Measurements from ENCODE around the gene FRMD8. TPM values are rescaled to one million over a fixed set of nuclear protein-coding genes. Genes with fewer than 3 reads are reported as not detected.

The FRMD8 gene
- total RNA-seq, 1 experiment from 2014 or later: 68.3 TPM

GRCh38 chr11:65424205-65425104 is 38.0 kb downstream of the FRMD8 start:
- intact Hi-C loops (cut with micrococcal nuclease): no loop called here
- no peak for TF ChIP-seq EZH2 (IDR thresholded peaks at IDR 0.05; ENCODE audit: low read length, unreplicated experiment)
- no peak for TF ChIP-seq CTCF (conservative IDR thresholded peaks at IDR 0.05; ENCODE audit: low read depth, low read length)
- TF ChIP-seq EZH2phosphoT487 (IDR thresholded peaks at IDR 0.05; ENCODE audit: borderline replicate concordance, low read length): no peak
- H3K4me3 ChIP-seq (ENCODE audit: low read length): peak overlapping the region; percentile 93
- CTCF ChIA-PET: no interaction called here
- peaks cover 65% of the 10 kb centered on the region for H4K20me1 ChIP-seq (ENCODE audit: low read length)
- peaks cover 68% of the 10 kb centered on the region for H3F3A ChIP-seq (ENCODE audit: low read length, unreplicated experiment)
- H2AFZ ChIP-seq (ENCODE audit: low read length): no peak overlapping the region
- H3K9me2 ChIP-seq (replicated peaks; ENCODE audit: low read length): no peaks in the 10 kb centered on the region
- H3K4me1 ChIP-seq (ENCODE audit: insufficient read depth, low read length): peaks cover 42% of the 10 kb centered on the region
- ATAC-seq (no peak), DNase-seq (peak; percentile 42)
- H3K27ac ChIP-seq (ENCODE audit: low read length): peak overlapping the region; percentile 99
- peak overlapping the region; percentile 97 for H3K9ac ChIP-seq (ENCODE audit: low read length)
- no peaks in the 10 kb centered on the region for H3K9me3 ChIP-seq (ENCODE audit: low read length)
- peaks cover 88% of the 10 kb centered on the region for H3K79me2 ChIP-seq (ENCODE audit: low read length)
- POLR2A ChIA-PET (ENCODE audit: unreplicated experiment): interaction anchor here (0.6 to 1.1 kb wide), 6 partner anchors 45 to 645 kb away, joined by 3 to 6 read pairs (median 4); partner anchors contain the start of gene MALAT1
- peaks cover 37% of the 10 kb centered on the region for H3K36me3 ChIP-seq (ENCODE audit: low read depth, low read length)
- peak overlapping the region; percentile 97 for H3K4me2 ChIP-seq (ENCODE audit: low read length)
- no TSS peak for BruUV-seq (replicated peaks)
- no peaks in the 10 kb centered on the region for H3K27me3 ChIP-seq (ENCODE audit: low read length)

- CTCF ChIA-PET: no interaction called here
- no peaks in the 10 kb centered on the region for H3K27me3 ChIP-seq (ENCODE audit: low read length)
- peak overlapping the region; percentile 99 for H3K27ac ChIP-seq (ENCODE audit: low read length)
- peaks cover 72% of the 10 kb centered on the region for H4K20me1 ChIP-seq (ENCODE audit: low read length)
- H3K4me1 ChIP-seq (ENCODE audit: insufficient read depth, low read length): peaks cover 37% of the 10 kb centered on the region
- intact Hi-C loops (cut with micrococcal nuclease): no loop called here
- TF ChIP-seq CTCF (conservative IDR thresholded peaks at IDR 0.05; ENCODE audit: low read depth, low read length) (0 out of 2 replicates have a peak, but pooled peaks have one; percentile 6), EZH2phosphoT487 (IDR thresholded peaks at IDR 0.05; ENCODE audit: borderline replicate concordance, low read length) (no peak), EZH2 (IDR thresholded peaks at IDR 0.05; ENCODE audit: low read length, unreplicated experiment) (no peak)
- DNase-seq (peak; percentile 77), ATAC-seq (no peak)
- H3K4me2 ChIP-seq (ENCODE audit: low read length): peak overlapping the region; percentile 97
- H3F3A ChIP-seq (ENCODE audit: low read length, unreplicated experiment): peaks cover 73% of the 10 kb centered on the region
- H2AFZ ChIP-seq (ENCODE audit: low read length): no peak overlapping the region
- BruUV-seq (replicated peaks): no TSS peak
- peaks cover 92% of the 10 kb centered on the region for H3K79me2 ChIP-seq (ENCODE audit: low read length)
- no peaks in the 10 kb centered on the region for H3K9me3 ChIP-seq (ENCODE audit: low read length)
- no peaks in the 10 kb centered on the region for H3K9me2 ChIP-seq (replicated peaks; ENCODE audit: low read length)
- H3K4me3 ChIP-seq (ENCODE audit: low read length): peak overlapping the region; percentile 93
- H3K36me3 ChIP-seq (ENCODE audit: low read depth, low read length): peaks cover 37% of the 10 kb centered on the region
- POLR2A ChIA-PET (ENCODE audit: unreplicated experiment): interaction anchor here (1.0 kb wide), 1 partner anchor 74 kb away, joined by 4 read pairs; the partner anchor contains the start of gene MALAT1
- peak overlapping the region; percentile 97 for H3K9ac ChIP-seq (ENCODE audit: low read length)
These were observed 38.9 kb downstream of the FRMD8 start for GRCh38 chr11:65425105-65425970.
